RPMI8226 (cell line): Measurements from ENCODE around the gene ASXL2.
"Not testable (repeated sequence)": the region's sequence is repeated elsewhere in the genome, so short reads cannot be mapped to it uniquely, and the experiment has no call there.

Experiments used
- DNase-seq: peaks from one replicate; pipeline ENCODE4 v3.0.0-alpha.2; 2015

Gene ASXL2

GRCh38 chr2:25831746-25832449 lies 46.4 kb downstream of the ASXL2 start:
- DNase-seq = no peak

GRCh38 chr2:25829828-25830227 lies 48.5 kb downstream of the ASXL2 start:
- no peak for DNase-seq

GRCh38 chr2:25829377-25829704 lies 48.9 kb downstream of the ASXL2 start:
- no peak for DNase-seq

- not testable (repeated sequence) for DNase-seq
These were observed 49.5 kb downstream of the ASXL2 start for GRCh38 chr2:25828532-25829376.

- DNase-seq = no peak
These were observed 53.0 kb downstream of the ASXL2 start for GRCh38 chr2:25825238-25825637.

- DNase-seq = no peak
These were observed 53.6 kb downstream of the ASXL2 start for GRCh38 chr2:25824718-25825117.

- DNase-seq = no peak
These were observed 54.1 kb downstream of the ASXL2 start for GRCh38 chr2:25824216-25824615.

GRCh38 chr2:25822190-25823117 lies 55.8 kb downstream of the ASXL2 start:
- no peak for DNase-seq

GRCh38 chr2:25821225-25822056 lies 56.8 kb downstream of the ASXL2 start:
- DNase-seq = no peak

GRCh38 chr2:25819597-25820039 lies 58.7 kb downstream of the ASXL2 start:
- DNase-seq = no peak

GRCh38 chr2:25817630-25818029 lies 60.7 kb downstream of the ASXL2 start:
- no peak for DNase-seq

- DNase-seq = no peak
These were observed 61.3 kb downstream of the ASXL2 start for GRCh38 chr2:25817006-25817405.

GRCh38 chr2:25816249-25816648 lies 62.0 kb downstream of the ASXL2 start:
- no peak for DNase-seq

- DNase-seq = no peak
These were observed 63.6 kb downstream of the ASXL2 start for GRCh38 chr2:25814681-25815080.

GRCh38 chr2:25810428-25810827 lies 67.9 kb downstream of the ASXL2 start:
- DNase-seq = no peak

GRCh38 chr2:25809646-25810045 lies 68.6 kb downstream of the ASXL2 start:
- no peak for DNase-seq

- DNase-seq = no peak
These were observed 70.3 kb downstream of the ASXL2 start for GRCh38 chr2:25808006-25808383.

GRCh38 chr2:25806941-25807340 lies 71.3 kb downstream of the ASXL2 start:
- no peak for DNase-seq

- DNase-seq = no peak
These were observed 72.3 kb downstream of the ASXL2 start for GRCh38 chr2:25805987-25806386.

- no peak for DNase-seq
These were observed 73.9 kb downstream of the ASXL2 start for GRCh38 chr2:25804338-25804737.

- no peak for DNase-seq
These were observed 79.0 kb downstream of the ASXL2 start for GRCh38 chr2:25799301-25799700.
